Activated naive CD4-positive, alpha-beta T cell treated with anti-CD3 and anti-CD28 coated beads, Interleukin-2, amount 50 U/mL, for 24 hours (primary cell): ENCODE data around the gene DNMT3L.
"Not testable (repeated sequence)": the region's sequence is repeated elsewhere in the genome, so short reads cannot be mapped to it uniquely, and the experiment has no call there.

Source experiments
- H3K27ac Mint-ChIP-seq: one replicate; pipeline ENCODE4 v1.8.0; 2021; ENCODE audit warnings: mild to moderate bottlenecking, mixed read lengths
- H3K27me3 Mint-ChIP-seq: one replicate; pipeline ENCODE4 v1.8.0; 2021; ENCODE audit warnings: mixed read lengths
- H3K36me3 Mint-ChIP-seq: one replicate; pipeline ENCODE4 v1.8.0; 2021; ENCODE audit warnings: mixed read lengths
- H3K4me1 Mint-ChIP-seq: one replicate; pipeline ENCODE4 v1.8.0; 2021; ENCODE audit warnings: mixed read lengths
- H3K4me3 Mint-ChIP-seq: one replicate; pipeline ENCODE4 v1.8.0; 2021; ENCODE audit warnings: mild to moderate bottlenecking, mixed read lengths
- H3K9me3 Mint-ChIP-seq: one replicate; pipeline ENCODE4 v1.8.0; 2021; ENCODE audit warnings: mixed read lengths

DNMT3L gene

DNA sequence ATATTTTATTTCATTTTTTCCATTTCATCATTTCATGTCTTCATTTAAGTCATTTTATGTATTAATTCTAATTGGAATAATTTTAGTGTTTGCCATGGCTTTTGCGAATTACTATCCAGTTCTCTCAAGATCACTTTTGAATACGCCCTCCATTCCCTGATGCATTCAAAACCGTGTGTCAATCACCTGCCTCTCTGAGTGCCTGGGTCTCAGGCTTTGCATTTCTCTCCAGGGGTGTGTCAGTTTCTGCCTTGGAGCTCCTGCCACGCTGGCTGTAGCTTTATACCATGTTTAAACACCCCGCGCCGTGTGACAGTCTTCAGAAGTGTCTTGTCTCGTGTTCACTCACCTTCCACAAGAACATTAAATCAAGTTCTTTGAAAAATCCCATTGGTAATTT, 7.4 kb upstream of the DNMT3L start:
- Mint-ChIP-seq H3K27me3 (no peaks in the 10 kb centered on the region), H3K27ac (no peak overlapping the region), H3K36me3 (no peaks in the 10 kb centered on the region)

DNA sequence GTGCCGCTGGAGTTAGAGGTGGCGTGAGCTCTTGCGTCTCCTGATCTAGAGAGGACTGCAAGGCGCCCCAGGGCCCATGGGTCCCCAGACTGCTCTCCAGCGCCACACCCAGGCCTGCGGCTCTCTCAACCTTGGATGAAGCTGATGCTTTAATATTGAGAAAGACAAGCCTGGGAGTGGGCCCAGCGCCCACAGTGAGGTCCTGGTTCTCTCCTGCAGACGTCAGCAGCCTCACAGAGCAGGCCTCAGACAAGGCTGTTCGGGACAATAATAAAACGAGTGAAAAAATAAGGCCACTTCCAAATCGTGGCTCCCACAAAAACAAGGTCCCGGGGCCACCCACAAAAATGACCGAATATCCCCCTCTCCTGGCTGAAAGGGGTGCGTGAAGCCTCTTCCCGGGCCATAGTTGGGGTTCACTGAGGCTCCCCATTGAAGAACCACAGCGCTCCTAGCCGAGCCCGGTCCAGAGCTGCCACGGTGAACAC, 6.0 kb upstream of the DNMT3L start:
- H3K27ac Mint-ChIP-seq, result no peak overlapping the region
- no peaks in the 10 kb centered on the region for H3K36me3 Mint-ChIP-seq
- no peaks in the 10 kb centered on the region for H3K9me3 Mint-ChIP-seq
- no peaks in the 10 kb centered on the region for H3K27me3 Mint-ChIP-seq
- no peak overlapping the region for H3K4me3 Mint-ChIP-seq
- no peaks in the 10 kb centered on the region for H3K4me1 Mint-ChIP-seq

More for the DNA sequence above, 7.4 kb upstream of the DNMT3L start:
- no peaks in the 10 kb centered on the region for H3K9me3 Mint-ChIP-seq
- H3K4me3 Mint-ChIP-seq, result no peak overlapping the region
- no peaks in the 10 kb centered on the region for H3K4me1 Mint-ChIP-seq

DNA sequence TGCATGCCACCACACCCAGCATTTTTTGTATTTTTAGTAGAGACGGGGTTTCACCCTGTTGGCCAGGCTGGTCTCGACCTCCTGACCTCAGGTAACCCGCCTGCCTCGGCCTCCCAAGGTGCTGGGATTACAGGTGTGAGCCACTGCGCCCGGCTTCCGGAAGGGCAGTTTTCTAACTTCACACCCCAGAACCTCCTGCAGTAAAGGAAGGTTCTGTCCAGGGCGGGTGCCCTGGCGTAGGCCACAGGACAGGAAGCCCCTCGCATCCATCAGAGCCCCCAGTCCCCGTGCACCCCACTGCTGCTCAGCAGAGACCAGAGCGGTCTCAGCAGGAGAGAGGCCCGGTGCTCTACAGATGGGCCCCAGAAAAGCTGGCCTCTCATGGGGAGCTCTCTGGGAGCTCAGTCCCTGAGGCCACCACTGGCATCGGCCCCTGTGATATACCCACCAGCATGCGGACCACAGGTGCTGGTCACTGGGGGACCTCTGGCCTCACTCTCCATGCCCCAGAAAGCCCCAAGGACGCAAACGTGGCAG, 4.1 kb upstream of the DNMT3L start:
- no peak overlapping the region for H3K27ac Mint-ChIP-seq
- no peaks in the 10 kb centered on the region for H3K36me3 Mint-ChIP-seq
- H3K4me3 Mint-ChIP-seq, result no peak overlapping the region
- no peaks in the 10 kb centered on the region for H3K9me3 Mint-ChIP-seq
- no peaks in the 10 kb centered on the region for H3K4me1 Mint-ChIP-seq
- no peaks in the 10 kb centered on the region for H3K27me3 Mint-ChIP-seq

- Mint-ChIP-seq H3K36me3 (no peaks in the 10 kb centered on the region), H3K9me3 (no peaks in the 10 kb centered on the region), H3K27me3 (no peaks in the 10 kb centered on the region), H3K27ac (no peak overlapping the region), H3K4me1 (no peaks in the 10 kb centered on the region), H3K4me3 (no peak overlapping the region)
Measured at GRCh38 chr21:44263768-44264167, 2.1 kb upstream of the DNMT3L start.

- no peaks in the 10 kb centered on the region for H3K36me3 Mint-ChIP-seq
- H3K27me3 Mint-ChIP-seq, result no peaks in the 10 kb centered on the region
- H3K27ac Mint-ChIP-seq, result no peak overlapping the region
- H3K4me3 Mint-ChIP-seq, result no peak overlapping the region
- no peaks in the 10 kb centered on the region for H3K4me1 Mint-ChIP-seq
- no peaks in the 10 kb centered on the region for H3K9me3 Mint-ChIP-seq
Measured at GRCh38 chr21:44263221-44263760, 1.6 kb upstream of the DNMT3L start.

DNA sequence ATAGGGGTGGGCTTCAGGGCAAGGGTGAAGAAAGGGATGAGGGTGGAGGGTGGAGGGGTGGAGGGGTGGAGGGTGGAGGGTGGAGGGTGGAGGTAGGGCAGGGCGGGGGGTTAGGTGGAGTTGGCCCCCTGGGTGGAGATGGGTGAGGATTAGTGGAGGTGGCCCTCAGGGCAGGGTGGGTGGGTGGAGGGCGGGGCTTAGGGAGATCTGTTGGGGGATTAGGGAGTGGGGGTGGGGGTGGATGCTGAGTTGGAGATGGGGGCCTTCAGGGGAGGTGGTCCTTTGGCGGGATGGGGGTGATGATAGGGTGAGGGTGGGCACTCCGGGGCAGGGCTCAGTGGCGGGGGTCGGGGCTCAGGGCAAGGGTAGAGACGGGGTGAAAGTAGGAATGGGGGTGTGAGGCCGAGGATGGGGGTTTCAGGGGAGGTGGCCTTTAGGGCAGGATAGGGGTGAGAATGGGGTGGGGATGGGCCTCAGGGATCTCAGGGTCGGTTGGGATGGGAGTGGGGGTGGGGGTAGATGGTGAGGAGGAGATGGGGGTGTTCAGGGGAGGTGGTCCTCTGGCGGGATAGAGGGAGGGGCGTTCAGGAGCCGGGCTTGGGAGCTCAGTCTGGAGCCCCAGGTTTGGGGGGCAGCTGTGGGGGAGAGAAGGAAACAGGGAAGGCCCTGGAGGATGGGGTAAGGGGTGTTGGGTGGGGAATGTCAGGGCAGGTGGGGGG, 800 bp upstream of the DNMT3L start:
- H3K9me3 Mint-ChIP-seq, result no peaks in the 10 kb centered on the region
- no peak overlapping the region for H3K27ac Mint-ChIP-seq
- no peaks in the 10 kb centered on the region for H3K4me1 Mint-ChIP-seq
- no peaks in the 10 kb centered on the region for H3K36me3 Mint-ChIP-seq
- no peak overlapping the region for H3K4me3 Mint-ChIP-seq
- H3K27me3 Mint-ChIP-seq, result no peaks in the 10 kb centered on the region

GRCh38 chr21:44260791-44261631, 686 bp downstream of the DNMT3L start:
- Mint-ChIP-seq H3K4me3 (no peak overlapping the region), H3K4me1 (no peaks in the 10 kb centered on the region), H3K27me3 (no peaks in the 10 kb centered on the region), H3K36me3 (no peaks in the 10 kb centered on the region), H3K27ac (no peak overlapping the region), H3K9me3 (no peaks in the 10 kb centered on the region)

DNA sequence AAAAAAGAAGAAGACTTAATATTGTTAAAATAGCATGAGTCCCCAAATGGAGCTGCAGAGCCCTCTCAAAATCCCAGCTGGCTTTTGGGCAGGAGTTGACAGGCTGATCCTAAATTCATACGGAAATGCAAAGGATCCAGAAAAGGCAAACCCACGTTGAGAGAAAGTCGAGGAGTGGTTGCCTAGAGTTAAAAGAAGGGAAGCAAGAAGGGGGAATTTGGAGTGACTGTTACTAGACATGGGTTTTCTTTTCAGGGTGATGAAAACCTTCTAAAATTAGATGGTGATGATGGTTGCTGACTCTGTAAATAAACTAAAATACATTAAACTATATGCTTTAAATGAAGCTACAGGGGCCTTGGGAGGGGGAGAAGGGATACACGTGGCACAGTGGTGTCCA, 1.6 kb downstream of the DNMT3L start:
- no peaks in the 10 kb centered on the region for H3K27me3 Mint-ChIP-seq
- H3K27ac Mint-ChIP-seq, result no peak overlapping the region
- no peaks in the 10 kb centered on the region for H3K4me1 Mint-ChIP-seq
- H3K36me3 Mint-ChIP-seq, result no peaks in the 10 kb centered on the region
- H3K9me3 Mint-ChIP-seq, result no peaks in the 10 kb centered on the region
- H3K4me3 Mint-ChIP-seq, result no peak overlapping the region

DNA sequence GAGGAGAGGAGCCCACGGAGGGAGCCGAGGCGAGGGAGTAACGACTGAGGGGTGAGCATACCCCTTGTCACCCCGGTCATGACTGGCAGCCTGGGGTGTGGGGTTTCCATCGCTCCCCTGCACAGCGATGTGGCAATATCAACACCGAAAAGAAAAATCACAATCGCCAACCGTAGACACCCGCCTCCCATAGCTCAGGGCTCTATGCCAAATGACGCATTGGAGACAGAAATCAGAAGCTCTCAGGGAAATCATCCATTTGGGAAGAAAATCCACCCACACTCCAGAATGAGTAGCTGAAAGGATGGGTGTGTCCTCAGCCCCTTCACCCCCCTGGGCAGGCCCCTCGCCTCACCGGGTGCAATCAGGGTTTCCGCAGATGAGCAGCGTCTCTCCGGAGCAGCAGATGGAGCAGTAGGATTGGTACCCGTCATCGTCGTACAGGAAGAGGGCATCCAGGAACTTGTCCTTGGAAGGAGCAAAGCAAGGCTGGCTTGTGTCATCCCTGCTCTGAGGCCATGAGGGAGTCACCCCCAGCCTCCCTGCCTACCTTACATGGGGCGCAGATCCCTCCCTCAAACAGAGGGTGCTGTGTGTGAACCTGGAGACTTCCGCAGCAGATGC, 2.5 kb downstream of the DNMT3L start:
- no peaks in the 10 kb centered on the region for H3K4me1 Mint-ChIP-seq
- H3K4me3 Mint-ChIP-seq, result no peak overlapping the region
- H3K9me3 Mint-ChIP-seq, result no peaks in the 10 kb centered on the region
- no peaks in the 10 kb centered on the region for H3K27me3 Mint-ChIP-seq
- no peaks in the 10 kb centered on the region for H3K36me3 Mint-ChIP-seq
- H3K27ac Mint-ChIP-seq, result no peak overlapping the region

GRCh38 chr21:44258056-44258725, 3.5 kb downstream of the DNMT3L start:
- Mint-ChIP-seq H3K4me3 (no peak overlapping the region), H3K4me1 (no peaks in the 10 kb centered on the region), H3K27me3 (no peaks in the 10 kb centered on the region), H3K9me3 (no peaks in the 10 kb centered on the region), H3K36me3 (no peaks in the 10 kb centered on the region), H3K27ac (no peak overlapping the region)

- no peaks in the 10 kb centered on the region for H3K27me3 Mint-ChIP-seq
- H3K4me1 Mint-ChIP-seq, result no peaks in the 10 kb centered on the region
- no peaks in the 10 kb centered on the region for H3K9me3 Mint-ChIP-seq
- no peak overlapping the region for H3K4me3 Mint-ChIP-seq
- H3K36me3 Mint-ChIP-seq, result no peaks in the 10 kb centered on the region
- H3K27ac Mint-ChIP-seq, result no peak overlapping the region
Measured at GRCh38 chr21:44255511-44255981, 6.2 kb downstream of the DNMT3L start.

GRCh38 chr21:44253832-44254710, 7.6 kb downstream of the DNMT3L start:
- H3K4me1 Mint-ChIP-seq, result no peaks in the 10 kb centered on the region

DNA sequence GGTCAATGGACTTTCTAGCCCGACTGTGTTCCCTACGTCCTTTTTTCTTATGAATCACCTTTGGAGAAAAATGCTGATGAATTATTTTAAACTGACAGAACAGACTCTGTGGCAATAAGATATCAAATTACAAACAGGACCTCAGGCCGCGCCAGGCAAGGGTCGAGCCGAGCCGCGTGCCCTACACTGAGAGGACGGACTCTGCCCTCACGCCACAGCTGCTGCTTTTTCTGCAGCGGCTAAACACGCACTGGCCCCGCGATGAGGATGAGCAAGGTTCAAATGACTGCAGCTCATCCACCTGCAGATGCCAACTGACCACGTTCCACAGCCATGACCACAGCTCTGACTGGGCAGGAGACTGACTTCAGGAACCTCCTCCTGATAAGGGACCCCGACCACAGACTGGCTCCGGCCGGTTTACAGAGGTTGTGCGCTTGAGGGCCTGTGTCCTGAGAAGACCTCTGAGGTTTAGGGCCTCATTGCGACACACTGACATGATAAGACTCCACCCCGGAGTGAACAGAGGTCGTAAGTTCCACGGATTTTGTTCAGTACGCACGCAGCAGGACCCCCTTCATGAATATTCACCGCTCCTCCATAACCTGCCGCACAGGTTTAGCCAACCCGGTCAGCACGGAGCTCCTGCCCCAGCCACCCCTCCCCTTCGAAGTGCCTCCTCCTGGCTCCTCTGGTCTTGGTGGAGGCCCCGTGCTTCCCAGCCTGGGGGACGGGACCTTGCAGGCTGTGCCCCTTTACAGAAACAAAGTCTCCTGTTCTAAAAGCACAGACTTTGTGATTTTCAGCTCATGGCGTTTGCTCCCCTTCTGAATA, 12.3 kb downstream of the DNMT3L start:
- H3K4me3 Mint-ChIP-seq, H3K27me3 Mint-ChIP-seq, H3K27ac Mint-ChIP-seq, H3K4me1 Mint-ChIP-seq, H3K36me3 Mint-ChIP-seq, H3K9me3 Mint-ChIP-seq: not testable (repeated sequence)

More at GRCh38 chr21:44253832-44254710, 7.6 kb downstream of the DNMT3L start:
- Mint-ChIP-seq H3K4me3 (no peak overlapping the region), H3K27ac (peak overlapping the region; percentile 59), H3K9me3 (no peaks in the 10 kb centered on the region), H3K27me3 (no peaks in the 10 kb centered on the region), H3K36me3 (no peaks in the 10 kb centered on the region)

GRCh38 chr21:44247904-44248303, 13.8 kb downstream of the DNMT3L start:
- H3K4me3 Mint-ChIP-seq, H3K36me3 Mint-ChIP-seq, H3K27ac Mint-ChIP-seq, H3K27me3 Mint-ChIP-seq, H3K4me1 Mint-ChIP-seq, H3K9me3 Mint-ChIP-seq: not testable (repeated sequence)
